Mucosa of gallbladder (tissue), 1 donor: ENCODE data around the gene TIPIN. TPM values are rescaled to one million over a fixed set of nuclear protein-coding genes. Genes with fewer than 3 reads are reported as not detected.

Experiments
- DNase-seq: peaks from one replicate; pipeline ENCODE4 v3.0.0-alpha.2; 2020; ENCODE audit warnings: low spot score
- total RNA-seq: library from RNA; stranded (reverse); gene quantifications from one replicate; pipeline ENCODE4 v1.2.1, GENCODE V29; 2021
- donor health status: DM: no; HTN: no; CAD: no.

Gene TIPIN
- total RNA-seq, 1 donor from 2014 or later = 4.0 TPM

DNA sequence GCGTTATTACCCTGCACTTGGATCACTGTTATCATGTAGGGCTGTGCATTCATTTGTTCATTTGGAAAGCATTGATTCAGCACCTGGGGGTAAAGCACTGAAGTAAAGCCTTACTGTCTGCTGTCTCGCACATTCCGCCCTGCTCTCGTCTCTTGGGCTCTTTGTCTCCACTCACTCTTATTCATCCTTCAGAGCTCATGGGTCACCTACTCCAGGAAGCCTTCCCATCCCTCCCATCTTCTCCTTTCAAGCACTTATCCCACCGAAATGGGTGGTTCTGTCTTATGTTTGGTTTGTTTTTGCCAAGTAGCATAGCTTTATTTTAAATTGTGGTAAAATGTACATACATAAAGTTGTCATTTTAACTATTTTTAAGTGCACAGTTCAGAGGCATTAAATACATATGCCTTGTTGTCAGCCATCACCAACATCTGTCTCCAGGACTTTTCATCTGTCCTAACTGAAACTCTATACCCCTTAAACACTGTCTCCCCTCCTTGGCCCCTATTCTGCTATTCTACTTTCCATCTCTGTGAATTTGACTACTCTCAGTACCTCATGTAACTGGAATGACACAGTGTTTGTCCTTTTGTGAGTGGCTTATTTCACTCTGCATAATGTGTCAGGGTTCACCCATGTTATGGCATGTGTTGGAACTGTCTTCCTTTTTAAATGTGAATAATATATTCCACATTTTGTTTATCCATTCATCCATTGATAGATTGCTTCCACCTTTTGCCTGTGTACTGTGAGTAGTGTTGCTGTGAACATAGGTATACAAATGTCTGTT lies 53.8 kb downstream of the TIPIN start:
- no peak for DNase-seq

DNA sequence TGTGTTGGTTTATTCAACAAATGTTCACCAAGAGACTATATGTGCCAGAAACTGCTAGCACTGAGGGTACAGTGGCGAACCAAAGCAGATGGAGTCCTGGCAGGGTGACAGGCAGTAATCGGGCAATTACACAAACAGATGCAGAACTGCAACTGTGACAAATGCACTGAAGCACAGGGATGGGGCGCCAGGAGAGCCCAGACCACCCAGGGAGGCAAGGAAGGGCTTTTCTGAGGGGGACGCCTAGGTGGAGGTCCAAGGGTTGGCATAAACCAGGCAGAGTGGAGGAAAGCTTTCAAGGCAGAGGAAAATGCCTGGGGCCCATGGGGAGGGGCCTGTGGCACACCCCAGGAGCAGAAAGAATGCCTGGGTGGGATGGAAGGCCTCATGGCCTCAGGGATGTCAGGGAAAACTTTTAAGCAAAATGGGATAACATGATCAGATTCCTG lies 57.7 kb downstream of the TIPIN start:
- DNase-seq = no peak

DNA sequence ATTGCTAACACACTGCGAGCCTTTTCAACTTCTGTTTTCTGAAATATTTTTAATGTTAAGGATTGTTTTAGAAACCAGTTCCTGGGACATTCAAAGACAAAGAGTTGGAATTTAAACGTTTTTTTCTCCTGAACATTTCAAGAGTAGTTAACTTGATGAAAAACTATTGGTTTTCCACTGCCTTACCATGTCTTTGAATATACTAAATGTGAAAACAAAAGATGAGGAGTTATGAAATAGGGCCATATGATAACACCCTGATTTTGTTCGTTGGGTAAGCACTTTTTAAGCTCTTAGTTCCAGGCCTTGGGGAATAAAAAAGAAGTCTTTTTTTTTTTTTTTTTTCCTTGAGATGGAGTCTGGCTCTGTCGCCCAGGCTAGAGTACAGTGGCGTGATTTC lies 60.3 kb downstream of the TIPIN start:
- DNase-seq = no peak

DNA sequence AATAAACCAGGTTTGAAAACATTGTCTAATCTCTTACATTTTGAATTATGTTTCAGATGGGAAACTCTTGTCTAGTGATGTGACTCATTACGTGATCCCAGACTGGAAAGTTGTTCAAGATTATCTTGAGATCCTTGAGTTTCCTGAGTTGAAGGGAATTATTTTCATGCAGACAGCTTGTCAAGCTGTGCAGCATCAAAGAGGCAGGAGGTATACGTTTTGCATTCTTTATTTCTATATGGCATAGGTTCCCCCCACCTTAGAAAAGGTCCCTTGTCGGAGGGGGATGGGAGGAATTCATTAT lies 61.6 kb downstream of the TIPIN start:
- DNase-seq = no peak

DNA sequence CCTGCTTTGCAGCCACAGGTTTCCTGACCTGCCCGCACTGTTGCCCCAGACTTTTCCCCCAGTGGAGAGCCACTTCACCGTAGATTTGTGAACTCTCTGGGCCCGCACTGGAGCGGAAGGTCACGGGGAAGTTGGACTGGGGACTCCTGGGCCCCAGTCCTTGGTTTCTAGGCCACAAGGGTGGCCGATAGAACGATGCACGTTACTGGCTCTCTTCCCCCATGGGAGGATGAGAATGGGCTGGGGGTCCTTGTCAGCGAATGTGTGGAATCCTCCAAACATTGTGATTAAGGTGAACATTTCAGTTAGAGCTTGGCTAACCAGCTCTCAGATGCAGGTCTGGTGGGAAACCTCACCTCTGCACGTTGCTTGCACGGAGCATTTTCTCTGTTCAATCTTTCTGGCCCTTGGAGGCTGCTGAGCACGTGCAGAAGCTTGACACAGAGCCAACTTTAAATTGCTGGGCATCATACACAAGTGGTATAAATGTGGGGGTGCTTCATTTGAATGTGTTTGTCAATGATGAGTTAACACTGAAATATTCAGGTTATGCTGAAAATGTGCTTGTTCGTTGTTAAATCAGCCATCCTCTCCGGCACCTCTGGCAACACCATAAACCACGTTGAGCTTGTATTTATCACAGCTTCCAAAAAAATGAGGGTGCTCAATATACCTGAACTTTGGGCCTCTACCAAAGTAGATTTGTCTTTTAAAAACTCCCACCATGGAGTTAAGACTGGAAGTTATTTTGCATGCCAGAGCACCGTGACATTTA lies 62.1 kb downstream of the TIPIN start:
- DNase-seq = no peak

DNA sequence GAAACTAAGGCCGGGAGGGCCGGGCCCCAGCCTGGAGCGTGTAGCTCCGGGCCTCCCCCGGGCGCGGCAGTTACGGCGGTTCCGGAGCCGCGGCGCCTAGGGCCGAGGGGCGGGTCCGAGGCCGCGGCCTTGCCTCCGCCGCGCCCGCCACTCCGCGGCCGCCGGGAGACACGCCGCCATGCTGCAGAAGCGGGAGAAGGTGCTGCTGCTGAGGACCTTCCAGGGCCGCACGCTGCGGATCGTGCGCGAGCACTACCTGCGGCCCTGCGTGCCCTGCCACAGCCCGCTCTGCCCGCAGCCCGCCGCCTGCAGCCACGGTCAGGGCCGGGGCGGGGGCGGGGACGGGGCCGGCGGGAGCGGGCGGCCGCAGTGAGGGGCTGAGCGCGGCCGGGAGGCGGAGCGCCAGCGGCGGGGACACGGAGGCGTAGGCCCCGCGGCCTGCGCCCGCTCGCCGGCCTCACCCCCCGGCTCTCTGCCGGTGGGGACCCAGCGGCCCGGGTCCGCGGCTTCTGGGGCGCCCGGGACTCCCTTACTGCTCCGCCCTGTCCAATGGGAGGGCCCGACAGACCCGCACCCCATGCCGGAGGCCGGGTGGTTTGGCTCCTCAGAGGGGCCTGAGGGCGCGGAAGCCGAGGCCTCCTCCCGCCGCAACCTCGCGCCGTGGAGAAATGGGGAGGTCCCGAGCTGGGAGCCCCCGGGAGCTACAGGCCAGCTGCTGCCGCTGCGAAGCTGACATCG lies 62.9 kb downstream of the TIPIN start, which contains the start of gene DIS3L:
DIS3L (plus strand) TSS at position 150 of the 738 bp plus-strand sequence; CDS start at position 179, 29 bp downstream.
- peak; percentile 30 for DNase-seq

DNA sequence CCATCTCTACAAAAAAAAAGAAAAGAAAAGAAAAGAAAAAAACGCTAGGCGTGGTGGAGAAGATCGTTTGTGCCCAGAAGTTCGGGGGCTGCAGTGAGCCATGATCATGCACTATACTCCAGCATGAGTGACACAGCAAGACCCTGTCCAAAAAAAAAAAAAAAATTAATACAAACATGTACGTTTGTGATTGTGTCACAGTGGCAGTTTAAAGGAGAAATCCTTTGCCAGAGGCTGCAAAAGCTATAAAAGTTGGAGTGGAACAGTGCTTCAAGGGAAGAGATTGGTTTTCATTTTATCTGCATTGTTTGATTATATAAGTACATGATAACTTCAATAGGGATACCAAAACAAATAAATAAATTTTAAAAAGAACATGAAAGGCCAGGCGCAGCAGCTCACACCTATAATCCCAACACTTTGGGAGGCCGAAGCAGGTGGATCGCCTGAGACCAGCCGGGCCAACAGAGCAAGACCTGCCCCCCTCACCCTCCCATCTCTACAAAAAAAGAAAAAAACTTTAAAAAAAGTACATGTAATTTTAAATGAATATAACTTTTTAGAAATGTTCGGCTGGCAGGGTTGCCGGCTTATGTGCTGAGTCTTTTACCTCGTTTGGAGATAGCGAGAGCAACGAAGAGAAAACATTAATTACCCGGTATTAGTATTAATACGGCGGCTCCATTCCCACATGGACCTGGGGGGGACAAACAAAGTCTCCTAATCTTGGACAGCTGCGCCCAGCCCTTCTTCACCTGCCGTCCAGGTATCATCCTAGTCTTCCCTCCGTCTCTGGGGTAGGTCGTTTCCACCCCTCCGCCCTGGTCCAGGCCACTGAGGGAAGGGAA lies 63.7 kb downstream of the TIPIN start:
- no peak for DNase-seq

DNA sequence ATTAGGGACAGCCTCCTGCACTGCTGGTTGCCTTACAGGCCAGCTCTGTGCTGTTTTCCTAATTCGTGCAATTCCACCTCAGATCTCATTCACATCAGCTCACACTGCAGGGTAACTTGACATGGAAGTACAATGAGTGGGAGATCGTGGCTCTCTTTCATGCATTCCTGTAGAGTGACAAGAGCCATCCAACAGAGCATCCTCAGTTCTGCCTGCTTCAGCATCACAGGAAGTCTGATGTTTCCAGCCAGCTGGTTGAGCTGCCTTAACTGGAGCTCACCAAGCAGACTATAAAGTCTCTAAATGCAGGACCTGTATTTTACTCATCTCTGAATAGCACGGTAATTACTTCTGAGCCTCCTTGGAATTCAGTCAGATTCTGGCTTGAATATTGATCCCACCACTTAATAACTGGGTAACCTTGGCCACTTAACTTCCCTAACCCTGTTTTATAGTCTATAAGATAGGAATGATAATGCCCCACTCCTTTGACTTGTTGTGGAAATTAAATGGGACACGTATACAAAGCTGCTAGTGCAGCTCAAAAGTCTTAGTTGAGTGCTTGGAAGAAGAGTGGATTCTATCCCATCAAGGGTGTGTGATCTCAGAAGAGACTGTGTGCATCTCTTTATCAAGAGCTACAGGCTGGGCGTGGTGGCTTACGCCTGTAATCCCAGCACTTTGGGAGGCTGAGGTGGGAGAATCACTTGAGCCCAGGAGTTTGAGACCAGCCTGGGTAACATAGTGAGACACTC lies 64.5 kb downstream of the TIPIN start:
- no peak for DNase-seq

DNA sequence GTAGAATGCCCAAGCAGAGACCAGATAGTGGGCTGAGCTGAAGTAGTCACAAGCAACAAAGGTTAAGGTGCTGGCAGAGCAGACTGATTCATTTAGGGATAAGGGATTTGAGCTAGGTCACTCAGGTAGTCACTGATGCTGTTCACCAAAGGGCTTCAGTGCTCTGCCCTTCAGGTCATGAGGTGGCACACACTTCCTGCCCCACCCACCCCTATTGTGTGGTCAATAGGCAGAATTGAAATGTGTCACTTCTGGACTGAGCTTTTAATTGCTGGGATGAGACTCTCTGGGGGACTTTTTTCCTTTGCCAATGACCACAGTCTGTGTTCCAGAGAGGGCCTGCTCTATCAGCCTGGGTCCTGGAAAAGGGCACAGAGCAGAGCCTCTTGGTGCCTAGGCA lies 66.0 kb downstream of the TIPIN start:
- DNase-seq = no peak

DNA sequence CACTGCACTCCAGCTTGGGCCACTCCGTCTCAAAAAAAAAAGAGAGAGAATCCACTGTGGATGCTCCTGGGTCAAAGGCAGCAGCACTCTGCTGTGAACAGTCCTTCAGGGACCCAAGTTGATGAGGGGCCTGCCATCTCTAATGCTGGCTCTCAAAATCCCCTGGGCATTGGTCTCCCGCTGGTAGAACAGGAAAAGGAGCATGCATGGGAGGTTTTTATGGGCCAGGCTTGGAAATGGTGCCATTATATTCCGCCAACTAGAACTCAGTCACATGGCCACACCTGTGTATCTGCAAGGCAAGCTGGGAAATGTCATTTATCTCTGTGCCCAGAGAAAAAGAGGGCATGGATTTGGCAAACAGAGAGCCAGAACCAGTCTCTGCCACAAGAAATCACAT lies 66.5 kb downstream of the TIPIN start:
- no peak for DNase-seq

DNA sequence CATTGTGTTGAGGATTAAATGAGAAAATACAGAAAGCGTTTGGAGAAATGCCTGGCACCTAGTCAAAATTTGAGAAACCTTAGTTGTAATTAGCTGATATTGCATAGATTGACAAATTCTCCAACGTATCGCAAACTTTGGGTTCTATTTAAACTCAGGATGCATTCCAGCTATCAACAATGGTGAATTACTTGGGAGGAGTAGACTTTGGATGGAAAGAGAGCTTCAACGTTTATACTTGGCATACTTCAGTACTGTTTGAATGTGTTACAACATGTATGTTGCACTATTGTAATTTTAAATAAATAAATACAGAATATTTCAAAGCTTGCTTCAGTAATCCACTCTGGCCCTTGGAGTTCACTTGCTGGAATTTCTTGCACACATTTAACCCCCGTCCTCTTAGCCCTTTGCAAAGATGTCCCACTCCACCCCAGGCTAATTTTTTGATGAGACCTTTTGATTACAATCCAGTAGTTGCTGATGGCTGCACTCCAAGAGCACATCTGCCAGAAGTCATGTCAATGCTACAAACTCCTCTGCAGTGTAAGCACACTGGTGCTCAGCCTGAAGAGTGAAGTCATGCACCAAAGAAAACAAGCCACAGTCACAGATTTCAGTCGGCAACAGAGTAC lies 67.8 kb downstream of the TIPIN start:
- DNase-seq = no peak

DNA sequence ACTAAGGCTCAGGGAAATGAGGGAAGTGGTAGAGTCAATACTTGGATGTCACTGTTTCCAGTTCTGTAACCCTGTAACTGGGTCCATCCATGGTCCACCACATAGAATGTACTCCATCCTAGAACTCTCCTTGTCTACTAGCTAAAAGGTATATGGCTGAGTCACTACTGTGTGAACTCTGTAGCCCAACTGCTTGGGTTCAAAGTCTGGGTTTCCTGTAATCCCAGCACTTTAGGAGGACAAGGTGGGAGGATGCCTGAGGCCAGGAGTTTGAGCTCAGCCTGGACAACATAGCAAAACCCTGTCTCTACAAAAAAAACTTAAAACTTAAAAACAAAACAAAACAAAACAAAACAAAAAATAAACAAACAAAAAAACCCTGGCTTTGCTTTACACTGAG lies 68.4 kb downstream of the TIPIN start:
- no peak for DNase-seq

DNA sequence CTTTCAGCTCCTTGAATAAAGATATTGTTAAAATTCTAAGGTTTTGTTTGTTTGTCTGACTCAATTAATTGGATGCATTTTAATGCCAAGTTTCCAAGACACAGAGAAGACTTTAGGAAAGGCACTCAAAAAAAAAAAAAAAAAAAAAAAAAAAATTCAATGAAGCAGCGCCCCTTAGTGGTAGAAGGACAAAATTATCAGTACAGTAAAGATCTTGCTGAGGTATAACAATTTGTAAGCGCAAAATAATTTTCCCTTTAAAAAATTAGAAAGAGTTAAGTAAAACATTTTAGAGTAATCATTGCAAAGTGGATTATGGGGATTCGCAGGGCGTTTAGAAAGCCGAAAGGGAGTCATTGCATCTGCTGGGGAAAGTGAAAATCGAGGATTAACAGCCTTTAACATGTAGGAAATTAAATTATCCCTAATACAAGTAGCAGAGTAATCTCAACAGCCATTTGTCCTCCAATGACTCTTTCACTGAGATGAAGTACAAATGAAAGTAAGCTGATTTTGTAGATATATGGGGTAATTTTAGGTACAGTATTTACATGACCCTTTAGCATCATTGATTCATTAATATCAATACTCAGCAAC lies 68.9 kb downstream of the TIPIN start:
- no peak for DNase-seq

Other genes starting within 250 kb of the TIPIN start
- 0.35 TPM for gene MEGF11, start 102.9 kb downstream of the TIPIN start, total RNA-seq
- 29.3 TPM for gene DIS3L, start 63.1 kb downstream of the TIPIN start, total RNA-seq
- gene MAP2K1, start 30.2 kb upstream of the TIPIN start, total RNA-seq = 48.2 TPM
- 22.2 TPM for gene SNAPC5, start 141.1 kb upstream of the TIPIN start, total RNA-seq
- 1,437 TPM for gene RPL4, start 148.2 kb upstream of the TIPIN start, total RNA-seq
- gene ZWILCH, start 148.6 kb upstream of the TIPIN start, total RNA-seq = 5.3 TPM
- gene LCTL, start 209.3 kb upstream of the TIPIN start, total RNA-seq = not detected